Fibroblast of lung (primary cell): ENCODE results near the gene FMNL2.

ENCODE experiments used
- CTCF ChIP-seq, 2 donors: IDR thresholded peaks in 1 of 2; conservative IDR thresholded peaks in 1 of 2; 1 replicate in 1 of 2; 2 replicates in 1 of 2; pipeline ENCODE4 v1.5.1; 2011 to 2012; ENCODE audit warnings: low read length in 2 of 2, control low read depth in 1 of 2, inconsistent platforms in 1 of 2, low read depth in 1 of 2, mild to moderate bottlenecking in 1 of 2
- EZH2 ChIP-seq: IDR thresholded peaks from 2 replicates; pipeline ENCODE4 v1.5.1; 2012; ENCODE audit warnings: low read length, control low read depth, mild to moderate bottlenecking; ENCODE audit errors: missing control alignments

GRCh38 chr2:152342259-152343046 is 7.5 kb downstream of the FMNL2 start:
- TF ChIP-seq CTCF (conservative IDR thresholded peaks at IDR 0.05 in 1 of 2, IDR thresholded peaks at IDR 0.05 in 1 of 2; ENCODE audit: low read depth in 1 of 2, low read length in 2 of 2): no peak
- TF ChIP-seq EZH2: no peak
